ENCODE data around the gene KLHL21.

Gene KLHL21

GRCh38 chr1:6585841-6586240 is 16.8 kb downstream of the KLHL21 start:
- intact Hi-C loops (cut with DNase I; ENCODE audit: low total_unique reads) = loop anchor here (10.0 kb wide), 1 partner anchor 49 kb away; no protein-coding TSS in a partner anchor
- DNase-seq = no peak
- H3K4me1 ChIP-seq = peaks cover 0 to 78% (median 65%) of the 10 kb centered on the region in 4 donors
- H3K27me3 ChIP-seq = no peaks in the 10 kb centered on the region
- no peaks in the 10 kb centered on the region for H3K9me3 ChIP-seq
- H3K27ac ChIP-seq = peak overlapping the region in 1 of 2 donors; percentile 31
- TF ChIP-seq CTCF (IDR thresholded peaks at IDR 0.05) = no peak
- H3K36me3 ChIP-seq = peaks cover 28 to 50% (median 38%) of the 10 kb centered on the region in 3 donors
- no peak overlapping the region for H3K4me3 ChIP-seq

- Histone ChIP-seq H3K4me3 (no peak overlapping the region), H3K9me3 (no peaks in the 10 kb centered on the region), H3K4me1 (peaks cover 0 to 78% (median 65%) of the 10 kb centered on the region in 4 donors), H3K36me3 (peaks cover 23 to 44% (median 31%) of the 10 kb centered on the region in 3 donors), H3K27me3 (no peaks in the 10 kb centered on the region), H3K27ac (peak overlapping the region in 1 of 2 donors; percentile 31)
- TF ChIP-seq CTCF (IDR thresholded peaks at IDR 0.05) = no peak
- intact Hi-C loops (cut with DNase I; ENCODE audit: low total_unique reads) = loop anchor here (10.0 kb wide), 1 partner anchor 50 kb away; no protein-coding TSS in a partner anchor
- no peak for DNase-seq
These were observed 17.5 kb downstream of the KLHL21 start for GRCh38 chr1:6585081-6585722.

- peaks cover 16 to 36% (median 23%) of the 10 kb centered on the region in 3 donors for H3K36me3 ChIP-seq
These were observed 18.3 kb downstream of the KLHL21 start for GRCh38 chr1:6584126-6585080.

GRCh38 chr1:6582370-6582769 is 20.3 kb downstream of the KLHL21 start:
- Histone ChIP-seq H3K36me3 (peaks cover 0 to 15% (median 3%) of the 10 kb centered on the region in 3 donors), H3K4me1 (peaks cover 8 to 61% (median 50%) of the 10 kb centered on the region in 4 donors), H3K27ac (no peak overlapping the region), H3K27me3 (no peaks in the 10 kb centered on the region), H3K9me3 (no peaks in the 10 kb centered on the region), H3K4me3 (no peak overlapping the region)
- DNase-seq = no peak
- intact Hi-C loops (cut with DNase I; ENCODE audit: low total_unique reads) = loop anchor here (10.0 kb wide), 1 partner anchor 52 kb away; no protein-coding TSS in a partner anchor
- TF ChIP-seq CTCF (IDR thresholded peaks at IDR 0.05) = no peak

More at GRCh38 chr1:6584126-6585080, 18.3 kb downstream of the KLHL21 start:
- peak; percentile 8 to 20 for TF ChIP-seq CTCF (IDR thresholded peaks at IDR 0.05)
- Histone ChIP-seq H3K4me1 (peaks cover 4 to 72% (median 63%) of the 10 kb centered on the region in 4 donors), H3K4me3 (no peak overlapping the region), H3K9me3 (no peaks in the 10 kb centered on the region), H3K27me3 (no peaks in the 10 kb centered on the region), H3K27ac (no peak overlapping the region)
- DNase-seq = no peak
- intact Hi-C loops (cut with DNase I; ENCODE audit: low total_unique reads) = loop anchor here (10.0 kb wide), 1 partner anchor 50 kb away; no protein-coding TSS in a partner anchor

GRCh38 chr1:6581561-6582305 is 20.9 kb downstream of the KLHL21 start:
- Histone ChIP-seq H3K27ac (peak overlapping the region; percentile 95 to 96), H3K9me3 (no peaks in the 10 kb centered on the region), H3K4me1 (peaks cover 8 to 55% (median 43%) of the 10 kb centered on the region in 4 donors), H3K4me3 (no peak overlapping the region), H3K27me3 (no peaks in the 10 kb centered on the region), H3K36me3 (peaks cover 0 to 13% (median 0%) of the 10 kb centered on the region in 3 donors)
- intact Hi-C loops (cut with DNase I; ENCODE audit: low total_unique reads) = loop anchor here (10.0 kb wide), 1 partner anchor 53 kb away; no protein-coding TSS in a partner anchor
- no peak for DNase-seq
- TF ChIP-seq CTCF (IDR thresholded peaks at IDR 0.05) = no peak
